Measurements from ENCODE around the gene PRPS1.

- TF ChIP-seq ZNF530 (CRISPR knock-in tag; IDR thresholded peaks at IDR 0.05; ENCODE audit: low read depth) (no peak), ZNF775 (CRISPR knock-in tag; IDR thresholded peaks at IDR 0.05; ENCODE audit: borderline replicate concordance) (no peak), ZNF574 (CRISPR knock-in tag; IDR thresholded peaks at IDR 0.05) (no peak), PBX2 (CRISPR knock-in tag; IDR thresholded peaks at IDR 0.05) (no peak)
Observed at GRCh38 chrX:107630031-107630689, 1.9 kb downstream of the PRPS1 start.

Measured in HepG2 (cell line).